UCSD-AML1 (cell line): ENCODE results near the gene RAF1.
"Not testable (repeated sequence)": the region's sequence is repeated elsewhere in the genome, so short reads cannot be mapped to it uniquely, and the experiment has no call there.

Experiments
- DNase-seq: peaks from one replicate; lab custom pipeline; 2025; ENCODE audit not compliant: unreplicated experiment; lab: John Stamatoyannopoulos, UW

The RAF1 gene

GRCh38 chr3:12677616-12678015, 13.7 kb upstream of the RAF1 start:
- DNase-seq: no peak

DNA sequence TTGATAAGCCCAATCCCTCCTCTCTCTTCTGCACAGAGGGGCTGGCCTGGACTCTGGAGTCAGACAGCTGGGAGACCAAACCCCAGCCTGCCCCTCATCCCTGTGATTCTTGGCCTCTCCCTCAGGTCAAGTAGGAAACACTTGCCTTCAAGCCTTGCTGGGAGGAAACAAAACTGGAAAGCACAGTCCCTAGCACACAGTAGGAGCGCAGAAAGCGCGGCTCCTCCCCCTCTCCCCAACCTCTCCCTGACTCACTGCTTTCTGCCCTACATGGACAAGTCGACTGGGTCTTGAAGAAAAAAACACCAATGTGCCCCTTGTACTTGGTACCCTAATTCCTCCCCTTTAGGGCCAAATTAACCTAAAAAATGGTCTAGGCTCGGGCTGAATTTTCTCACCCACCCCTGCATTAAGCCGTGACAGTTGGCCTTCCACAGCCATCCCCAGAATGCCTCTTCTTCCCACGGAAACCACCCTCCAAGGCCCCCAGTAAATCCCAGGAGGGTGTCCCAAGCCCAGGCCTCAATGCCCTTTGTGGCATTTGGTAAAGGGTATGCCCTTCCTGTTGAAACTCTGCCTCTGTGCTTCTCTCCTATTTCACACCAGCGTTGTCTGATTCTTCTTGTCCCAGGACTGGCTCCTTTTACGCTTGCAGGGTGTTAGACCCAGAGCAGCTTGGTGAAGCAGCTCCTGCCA, 11.3 kb upstream of the RAF1 start:
- DNase-seq: no peak

- not testable (repeated sequence) for DNase-seq
Measured at GRCh38 chr3:12673956-12674736, 10.2 kb upstream of the RAF1 start.

- no peak for DNase-seq
Measured at GRCh38 chr3:12671120-12671450, 7.2 kb upstream of the RAF1 start.

DNA sequence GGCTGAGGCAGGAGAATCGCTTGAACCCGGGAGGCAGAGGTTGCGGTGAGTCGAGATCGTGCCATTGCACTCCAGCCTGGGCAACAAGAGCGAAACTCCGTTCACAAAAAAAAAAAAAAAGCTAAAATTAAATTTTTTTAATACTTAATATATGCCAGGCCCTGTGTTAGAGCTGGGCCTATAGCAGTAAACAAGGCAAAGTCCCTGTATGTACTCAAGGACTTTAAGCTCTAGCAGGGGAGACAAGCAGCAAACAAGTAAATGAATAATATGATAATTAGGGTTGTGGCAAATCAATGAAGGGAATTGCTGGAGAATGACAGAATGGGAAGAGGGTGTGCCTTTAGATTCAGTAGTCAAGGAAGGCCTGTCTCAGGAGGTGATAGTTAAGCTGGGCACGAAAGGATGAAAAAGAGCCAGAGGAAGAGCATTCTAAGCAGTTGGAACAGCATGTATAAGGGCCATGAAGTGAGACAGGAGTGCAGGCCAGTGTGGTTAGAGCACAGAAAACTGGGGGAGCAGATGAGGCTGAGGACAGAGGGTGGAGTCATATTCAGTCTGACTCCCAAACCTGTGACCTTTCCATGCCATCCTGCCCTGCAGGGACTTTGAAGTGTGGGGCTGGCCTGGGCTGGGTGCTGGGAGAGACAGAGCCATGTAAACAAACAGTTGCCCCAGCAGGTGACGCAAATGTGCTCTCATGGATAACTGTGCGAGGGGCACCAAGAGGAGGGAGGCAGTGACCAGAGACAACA, 6.6 kb upstream of the RAF1 start:
- no peak for DNase-seq

GRCh38 chr3:12663401-12663935, 449 bp downstream of the RAF1 start:
- DNase-seq: peak; percentile 55

GRCh38 chr3:12662593-12663400, 1.1 kb downstream of the RAF1 start:
- peak; percentile 45 for DNase-seq

- no peak for DNase-seq
Measured at GRCh38 chr3:12661926-12662592, 1.9 kb downstream of the RAF1 start.

GRCh38 chr3:12661375-12661774, 2.5 kb downstream of the RAF1 start:
- DNase-seq: not testable (repeated sequence)

DNA sequence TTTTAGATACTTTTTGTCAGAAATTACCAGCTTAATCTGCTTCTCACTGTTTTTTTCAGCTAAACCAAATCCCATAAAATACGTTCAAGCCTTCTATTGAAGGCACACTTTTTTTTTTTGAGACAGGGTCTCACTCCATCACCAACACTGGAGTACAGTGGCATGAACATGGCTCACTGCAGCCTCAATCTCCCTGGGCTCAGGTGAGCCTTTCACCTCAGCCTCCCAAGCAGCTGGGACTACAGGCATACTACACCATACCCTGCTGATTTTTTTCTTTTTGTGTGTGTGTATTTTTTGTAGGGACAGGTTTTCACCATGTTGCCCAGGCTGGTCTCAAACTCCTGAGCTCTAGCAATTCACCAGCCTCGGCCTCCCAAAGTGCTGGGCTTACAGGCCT, 3.7 kb downstream of the RAF1 start:
- no peak for DNase-seq

- DNase-seq: no peak
Measured at GRCh38 chr3:12659316-12660015, 4.5 kb downstream of the RAF1 start.

- DNase-seq: no peak
Measured at GRCh38 chr3:12658593-12659058, 5.3 kb downstream of the RAF1 start.

- no peak for DNase-seq
Measured at GRCh38 chr3:12656850-12657249, 7.1 kb downstream of the RAF1 start.

DNA sequence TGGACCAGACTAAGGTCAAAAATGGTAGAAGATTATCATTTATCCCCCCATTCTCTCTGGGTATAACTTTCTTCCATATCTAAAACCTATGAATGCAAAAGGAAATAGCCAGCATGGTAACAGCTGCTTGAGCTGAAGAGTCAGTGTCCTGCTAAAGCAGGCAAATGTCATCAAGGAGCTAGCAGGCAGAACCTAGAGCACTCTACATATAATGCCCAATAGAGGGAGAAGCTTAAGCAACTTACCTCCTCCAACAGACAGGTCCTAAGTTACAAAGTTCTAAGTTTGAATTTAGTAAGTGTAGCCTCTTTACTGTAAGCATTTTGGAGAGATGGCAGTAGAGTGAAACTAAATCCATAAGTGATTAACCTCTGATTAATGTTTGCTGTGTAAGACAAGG, 7.7 kb downstream of the RAF1 start:
- no peak for DNase-seq

- DNase-seq: no peak
Measured at GRCh38 chr3:12655701-12656100, 8.2 kb downstream of the RAF1 start.

DNA sequence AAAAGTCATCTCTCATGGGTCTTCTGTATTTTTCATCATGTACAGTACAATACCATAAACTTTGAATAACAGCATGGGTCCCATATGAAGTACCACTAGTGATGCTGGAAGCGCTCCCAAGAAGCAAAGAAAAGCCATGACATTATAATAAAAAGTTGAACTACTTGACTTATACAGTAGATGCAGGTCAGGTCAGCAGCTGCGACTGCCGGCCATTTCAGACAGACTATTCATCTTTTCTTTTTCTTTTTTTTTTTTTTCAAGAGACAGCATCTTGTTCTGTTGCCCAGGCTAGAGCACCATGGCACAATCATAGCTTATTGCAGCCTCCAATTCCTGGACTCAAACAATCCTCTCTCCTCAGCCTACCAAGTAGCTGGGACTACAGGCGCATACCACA, 10.2 kb downstream of the RAF1 start:
- DNase-seq: no peak

GRCh38 chr3:12648384-12648959, 15.4 kb downstream of the RAF1 start:
- DNase-seq: no peak

DNA sequence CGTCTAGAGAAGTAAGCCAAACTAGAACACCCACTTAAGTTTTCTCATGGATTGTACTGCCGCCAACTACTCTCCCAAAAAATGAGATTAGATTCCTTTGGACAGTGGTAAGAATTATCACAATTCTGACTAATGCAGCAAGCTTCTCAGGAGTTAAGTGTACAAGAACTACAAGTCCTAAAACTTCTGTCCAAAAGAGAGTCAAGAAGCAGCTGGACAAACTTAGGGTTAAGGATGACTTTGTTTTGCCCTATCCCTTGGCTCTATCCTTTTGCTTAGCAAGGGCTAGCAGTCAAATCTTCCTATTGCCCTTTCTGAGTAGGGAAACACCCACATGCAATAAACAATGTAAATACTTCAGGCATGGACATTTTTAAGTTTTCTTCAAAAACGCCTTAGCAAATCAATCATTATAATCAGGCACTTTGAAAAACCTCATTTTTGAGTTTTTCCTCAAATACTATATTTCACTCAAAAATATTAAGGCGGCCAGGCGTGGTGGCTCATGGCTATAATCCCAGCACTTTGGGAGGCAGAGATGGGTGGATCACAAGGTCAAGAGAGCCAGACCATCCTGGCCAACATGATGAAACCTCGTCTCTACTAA, 19.5 kb downstream of the RAF1 start:
- no peak for DNase-seq

DNA sequence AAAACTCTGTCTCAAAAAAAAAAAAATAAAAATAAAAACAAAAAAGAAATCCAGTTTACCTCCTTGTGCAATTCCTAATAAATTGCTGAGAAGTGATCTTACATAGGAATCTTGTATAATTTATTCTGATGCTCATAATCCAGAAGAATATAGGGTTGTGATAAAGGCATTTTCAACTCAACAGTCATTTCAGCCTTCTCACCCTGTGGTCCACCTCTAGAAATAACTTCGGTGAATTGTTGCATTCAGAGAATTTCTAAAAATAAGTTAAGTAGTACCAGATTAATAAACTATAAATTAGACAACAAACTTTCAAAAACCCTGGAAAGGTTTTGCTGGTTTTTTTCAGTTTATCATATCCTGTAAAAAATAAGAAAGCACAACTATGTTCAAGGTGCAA, 20.2 kb downstream of the RAF1 start:
- DNase-seq: no peak
